Peyer's patch (tissue), 4 donors: ENCODE measurements around the gene CAPN10. TPM values are rescaled to one million over a fixed set of nuclear protein-coding genes. Genes with fewer than 3 reads are reported as not detected.

Experiments used
- DNase-seq, 3 donors: peaks; one replicate each; pipeline ENCODE4 v3.0.0-alpha.2; 2017 to 2019
- H3K27ac ChIP-seq, 4 donors: fragments of 200-600 bp; sonication (generic); one replicate each; pipeline ENCODE4 v1.5.1; 2016 to 2019
- H3K27me3 ChIP-seq, 2 donors: fragments of 200-600 bp; sonication (generic); one replicate each; pipeline ENCODE4 v1.5.1; 2019
- H3K36me3 ChIP-seq, 3 donors: fragments of 200-600 bp; sonication (generic); one replicate each; pipeline ENCODE4 v1.5.1; 2016 to 2019
- H3K4me1 ChIP-seq, 4 donors: fragments of 200-600 bp; sonication (generic); one replicate each; pipeline ENCODE4 v1.5.1; 2016 to 2019
- H3K4me3 ChIP-seq, 4 donors: fragments of 200-600 bp; sonication (generic); 1 replicate in 3 of 4; 2 replicates in 1 of 4; pipeline ENCODE4 v1.5.1; 2016 to 2019; ENCODE audit warnings: mild to moderate bottlenecking in 1 of 4
- H3K9me3 ChIP-seq, 4 donors: fragments of 200-600 bp; sonication (generic); one replicate each; pipeline ENCODE4 v1.5.1; 2016 to 2019; ENCODE audit warnings: mild to moderate bottlenecking in 1 of 4
- CTCF ChIP-seq, 6 experiments: fragments of 450-650 bp in 4 of 6; fragments of 200-600 bp in 2 of 6; sonication (generic) in 1 of 6; IDR thresholded peaks; one replicate each; pipeline ENCODE4 v1.5.1; 2017 to 2019; ENCODE audit warnings: antibody characterized with exemption in 6 of 6, mild to moderate bottlenecking in 3 of 6, moderate library complexity in 1 of 6
- POLR2A ChIP-seq, 2 donors: fragments of 450-650 bp; IDR thresholded peaks; one replicate each; pipeline ENCODE4 v1.5.1; 2017; ENCODE audit warnings: antibody characterized with exemption in 2 of 2, mild to moderate bottlenecking in 2 of 2, moderate library complexity in 2 of 2
- total RNA-seq, 4 donors: library from RNA; depleted of rRNA; stranded (reverse); fragments of >200 nt; gene quantifications; one replicate each; pipeline ENCODE4 v1.1.0, GENCODE V29; 2016

Gene CAPN10
- total RNA-seq, 4 donors from 2014 or later = 48.3 to 96.4 (median 78.9) TPM

- H3K27me3 ChIP-seq = no peaks in the 10 kb centered on the region
- peaks cover 0 to 66% (median 0%) of the 10 kb centered on the region in 3 donors for H3K36me3 ChIP-seq
- no peak for TF ChIP-seq POLR2A (IDR thresholded peaks at IDR 0.05)
- no peak for TF ChIP-seq CTCF (IDR thresholded peaks at IDR 0.05)
- no peak for DNase-seq
- H3K4me3 ChIP-seq = no peak overlapping the region
- peaks cover 0 to 22% (median 7%) of the 10 kb centered on the region in 4 donors for H3K4me1 ChIP-seq
- H3K27ac ChIP-seq = no peak overlapping the region
- H3K9me3 ChIP-seq = no peaks in the 10 kb centered on the region
These were observed 11.2 kb upstream of the CAPN10 start for GRCh38 chr2:240575101-240575965.

- no peak overlapping the region for H3K4me3 ChIP-seq
- no peak overlapping the region for H3K27ac ChIP-seq
- H3K4me1 ChIP-seq = peaks cover 0 to 15% (median 3%) of the 10 kb centered on the region in 4 donors
- no peaks in the 10 kb centered on the region for H3K9me3 ChIP-seq
- H3K36me3 ChIP-seq = peaks cover 0 to 66% (median 0%) of the 10 kb centered on the region in 3 donors
- TF ChIP-seq CTCF (IDR thresholded peaks at IDR 0.05) (no peak), POLR2A (IDR thresholded peaks at IDR 0.05) (no peak)
- no peaks in the 10 kb centered on the region for H3K27me3 ChIP-seq
- DNase-seq = no peak
These were observed 10.5 kb upstream of the CAPN10 start for GRCh38 chr2:240576036-240576435.

- H3K27me3 ChIP-seq = no peaks in the 10 kb centered on the region
- no peak overlapping the region for H3K27ac ChIP-seq
- TF ChIP-seq POLR2A (IDR thresholded peaks at IDR 0.05) (no peak), CTCF (IDR thresholded peaks at IDR 0.05) (no peak)
- peaks cover 0 to 15% (median 2%) of the 10 kb centered on the region in 4 donors for H3K4me1 ChIP-seq
- H3K36me3 ChIP-seq = peaks cover 0 to 66% (median 0%) of the 10 kb centered on the region in 3 donors
- no peaks in the 10 kb centered on the region for H3K9me3 ChIP-seq
- no peak for DNase-seq
- H3K4me3 ChIP-seq = no peak overlapping the region
These were observed 9.9 kb upstream of the CAPN10 start for GRCh38 chr2:240576436-240577205.

GRCh38 chr2:240577281-240578109, 9.0 kb upstream of the CAPN10 start:
- Histone ChIP-seq H3K4me3 (no peak overlapping the region), H3K27me3 (no peaks in the 10 kb centered on the region), H3K9me3 (no peaks in the 10 kb centered on the region), H3K36me3 (peaks cover 0 to 60% (median 0%) of the 10 kb centered on the region in 3 donors), H3K27ac (no peak overlapping the region), H3K4me1 (peaks cover 0 to 15% (median 2%) of the 10 kb centered on the region in 4 donors)
- TF ChIP-seq POLR2A (IDR thresholded peaks at IDR 0.05) = no peak
- no peak for TF ChIP-seq CTCF (IDR thresholded peaks at IDR 0.05)
- DNase-seq = no peak

GRCh38 chr2:240578110-240578450, 8.5 kb upstream of the CAPN10 start:
- peaks cover 0 to 15% (median 2%) of the 10 kb centered on the region in 4 donors for H3K4me1 ChIP-seq
- H3K27me3 ChIP-seq = no peaks in the 10 kb centered on the region
- H3K4me3 ChIP-seq = no peak overlapping the region
- no peaks in the 10 kb centered on the region for H3K9me3 ChIP-seq
- peaks cover 0 to 55% (median 0%) of the 10 kb centered on the region in 3 donors for H3K36me3 ChIP-seq
- H3K27ac ChIP-seq = no peak overlapping the region
- no peak for TF ChIP-seq CTCF (IDR thresholded peaks at IDR 0.05)
- no peak for TF ChIP-seq POLR2A (IDR thresholded peaks at IDR 0.05)
- DNase-seq = no peak
